Activated gamma-delta T cell treated with Interleukin-2 at 50 U/mL for 16 hours (primary cell): ENCODE data around the gene KRT12.

Source experiments
- DNase-seq: peaks from one replicate; pipeline ENCODE4 v3.0.0-alpha.2; 2020

The KRT12 gene

GRCh38 chr17:40812639-40813038 is 54.4 kb downstream of the KRT12 start:
- DNase-seq, result no peak
